Activated CD8-positive, alpha-beta memory T cell treated with anti-CD3 and anti-CD28 coated beads for 48 hours (primary cell): ENCODE results near the gene CCDC102B.
"Not testable (repeated sequence)": the region's sequence is repeated elsewhere in the genome, so short reads cannot be mapped to it uniquely, and the experiment has no call there.

Experiments
- DNase-seq, 3 experiments: peaks; one replicate each; pipeline ENCODE4 v3.0.0-alpha.2; 2020; ENCODE audit warnings: low read depth in 2 of 3, low spot score in 2 of 3

CCDC102B gene

GRCh38 chr18:68897286-68897685 is 99.4 kb downstream of the CCDC102B start:
- no peak for DNase-seq

- DNase-seq = no peak
Observed at GRCh38 chr18:68909579-68909978, 111.7 kb downstream of the CCDC102B start.

GRCh38 chr18:68915061-68915460 is 117.2 kb downstream of the CCDC102B start:
- DNase-seq = no peak

GRCh38 chr18:68916734-68917133 is 118.9 kb downstream of the CCDC102B start:
- no peak for DNase-seq

GRCh38 chr18:68918216-68918615 is 120.3 kb downstream of the CCDC102B start:
- DNase-seq = no peak

GRCh38 chr18:68919900-68920299 is 122.0 kb downstream of the CCDC102B start:
- no peak for DNase-seq

GRCh38 chr18:68922392-68922791 is 124.5 kb downstream of the CCDC102B start:
- no peak for DNase-seq

GRCh38 chr18:68925268-68925667 is 127.4 kb downstream of the CCDC102B start:
- DNase-seq = no peak

GRCh38 chr18:68928762-68929675 is 131.1 kb downstream of the CCDC102B start:
- DNase-seq = no peak

GRCh38 chr18:68935686-68936085 is 137.8 kb downstream of the CCDC102B start:
- DNase-seq = no peak

GRCh38 chr18:68937029-68937599 is 139.2 kb downstream of the CCDC102B start:
- no peak for DNase-seq

- no peak for DNase-seq
Observed at GRCh38 chr18:68940039-68940438, 142.2 kb downstream of the CCDC102B start.

- DNase-seq = no peak
Observed at GRCh38 chr18:68940754-68941153, 142.9 kb downstream of the CCDC102B start.

- DNase-seq = no peak
Observed at GRCh38 chr18:68942230-68942629, 144.3 kb downstream of the CCDC102B start.

- not testable (repeated sequence) for DNase-seq
Observed at GRCh38 chr18:68943861-68944260, 146.0 kb downstream of the CCDC102B start.

- no peak for DNase-seq
Observed at GRCh38 chr18:68944330-68944729, 146.4 kb downstream of the CCDC102B start.

GRCh38 chr18:68944826-68945225 is 146.9 kb downstream of the CCDC102B start:
- DNase-seq = no peak

- DNase-seq = no peak
Observed at GRCh38 chr18:68948622-68949021, 150.7 kb downstream of the CCDC102B start.

- DNase-seq = no peak
Observed at GRCh38 chr18:68954738-68955137, 156.9 kb downstream of the CCDC102B start.

GRCh38 chr18:68956650-68957049 is 158.8 kb downstream of the CCDC102B start:
- no peak for DNase-seq

- no peak for DNase-seq
Observed at GRCh38 chr18:68960355-68960754, 162.5 kb downstream of the CCDC102B start.

- DNase-seq = no peak
Observed at GRCh38 chr18:68962623-68963022, 164.7 kb downstream of the CCDC102B start.

- DNase-seq = no peak
Observed at GRCh38 chr18:68965817-68966216, 167.9 kb downstream of the CCDC102B start.
